ENCODE results near the gene MAGI3.
"Not testable (repeated sequence)": the region's sequence is repeated elsewhere in the genome, so short reads cannot be mapped to it uniquely, and the experiment has no call there.

MAGI3 gene

GRCh38 chr1:113684153-113684541 is 293.8 kb downstream of the MAGI3 start:
- Histone ChIP-seq H3K9ac (ENCODE audit: low read depth, low read length) (no peak overlapping the region), H3K27me3 (ENCODE audit: insufficient read depth, low read length) (no peaks in the 10 kb centered on the region), H3K27ac (ENCODE audit: low read length) (no peak overlapping the region), H3K4me3 (ENCODE audit: low read length) (no peak overlapping the region), H3K9me3 (ENCODE audit: insufficient read depth, low read depth, low read length) (no peaks in the 10 kb centered on the region), H3K36me3 (ENCODE audit: insufficient read depth, low read depth, low read length) (peaks cover 13% of the 10 kb centered on the region), H3K4me1 (ENCODE audit: insufficient read depth, low read length) (peaks cover 9% of the 10 kb centered on the region; the same call in 1 of the 2 replicates)

GRCh38 chr1:113686891-113687618 is 296.7 kb downstream of the MAGI3 start:
- no peaks in the 10 kb centered on the region for H3K4me1 ChIP-seq (ENCODE audit: insufficient read depth, low read length)
- no peaks in the 10 kb centered on the region; the same call in 1 of the 2 replicates for H3K9me3 ChIP-seq (ENCODE audit: insufficient read depth, low read depth, low read length)
- peaks cover 22% of the 10 kb centered on the region; the same call in 1 of the 2 replicates for H3K36me3 ChIP-seq (ENCODE audit: insufficient read depth, low read depth, low read length)
- no peaks in the 10 kb centered on the region for H3K27me3 ChIP-seq (ENCODE audit: insufficient read depth, low read length)
- no peak overlapping the region for H3K27ac ChIP-seq (ENCODE audit: low read length)
- H3K9ac ChIP-seq (ENCODE audit: low read depth, low read length) = no peak overlapping the region
- H3K4me3 ChIP-seq (ENCODE audit: low read length) = no peak overlapping the region

- Histone ChIP-seq H3K4me1 (ENCODE audit: insufficient read depth, low read length) (no peaks in the 10 kb centered on the region), H3K27me3 (ENCODE audit: insufficient read depth, low read length) (no peaks in the 10 kb centered on the region), H3K9me3 (ENCODE audit: insufficient read depth, low read depth, low read length) (peaks cover 15% of the 10 kb centered on the region; the same call in 1 of the 2 replicates), H3K36me3 (ENCODE audit: insufficient read depth, low read depth, low read length) (peaks cover 23% of the 10 kb centered on the region; the same call in 1 of the 2 replicates), H3K4me3 (ENCODE audit: low read length) (no peak overlapping the region), H3K9ac (ENCODE audit: low read depth, low read length) (no peak overlapping the region), H3K27ac (ENCODE audit: low read length) (no peak overlapping the region)
These were observed 300.9 kb downstream of the MAGI3 start for GRCh38 chr1:113691184-113691583.

- Histone ChIP-seq H3K4me1 (ENCODE audit: insufficient read depth, low read length) (no peaks in the 10 kb centered on the region), H3K9ac (ENCODE audit: low read depth, low read length) (no peak overlapping the region), H3K4me3 (ENCODE audit: low read length) (no peak overlapping the region), H3K36me3 (ENCODE audit: insufficient read depth, low read depth, low read length) (peaks cover 31% of the 10 kb centered on the region), H3K9me3 (ENCODE audit: insufficient read depth, low read depth, low read length) (peaks cover 15% of the 10 kb centered on the region; the same call in 1 of the 2 replicates), H3K27ac (ENCODE audit: low read length) (no peak overlapping the region), H3K27me3 (ENCODE audit: insufficient read depth, low read length) (no peaks in the 10 kb centered on the region)
These were observed 302.0 kb downstream of the MAGI3 start for GRCh38 chr1:113692342-113692741.

- peaks cover 15% of the 10 kb centered on the region; the same call in 1 of the 2 replicates for H3K9me3 ChIP-seq (ENCODE audit: insufficient read depth, low read depth, low read length)
- H3K4me3 ChIP-seq (ENCODE audit: low read length) = no peak overlapping the region
- H3K27ac ChIP-seq (ENCODE audit: low read length) = no peak overlapping the region
- H3K9ac ChIP-seq (ENCODE audit: low read depth, low read length) = no peak overlapping the region
- H3K4me1 ChIP-seq (ENCODE audit: insufficient read depth, low read length) = no peaks in the 10 kb centered on the region
- peaks cover 37% of the 10 kb centered on the region for H3K36me3 ChIP-seq (ENCODE audit: insufficient read depth, low read depth, low read length)
- no peaks in the 10 kb centered on the region for H3K27me3 ChIP-seq (ENCODE audit: insufficient read depth, low read length)
These were observed 302.6 kb downstream of the MAGI3 start for GRCh38 chr1:113692824-113693431.

- peaks cover 15% of the 10 kb centered on the region; the same call in 1 of the 2 replicates for H3K9me3 ChIP-seq (ENCODE audit: insufficient read depth, low read depth, low read length)
- H3K4me1 ChIP-seq (ENCODE audit: insufficient read depth, low read length) = no peaks in the 10 kb centered on the region
- no peaks in the 10 kb centered on the region for H3K27me3 ChIP-seq (ENCODE audit: insufficient read depth, low read length)
- H3K9ac ChIP-seq (ENCODE audit: low read depth, low read length) = no peak overlapping the region
- H3K4me3 ChIP-seq (ENCODE audit: low read length) = no peak overlapping the region
- peaks cover 44% of the 10 kb centered on the region for H3K36me3 ChIP-seq (ENCODE audit: insufficient read depth, low read depth, low read length)
- no peak overlapping the region for H3K27ac ChIP-seq (ENCODE audit: low read length)
These were observed 304.6 kb downstream of the MAGI3 start for GRCh38 chr1:113694910-113695309.

- no peak overlapping the region for H3K4me3 ChIP-seq (ENCODE audit: low read length)
- no peaks in the 10 kb centered on the region for H3K9me3 ChIP-seq (ENCODE audit: insufficient read depth, low read depth, low read length)
- H3K36me3 ChIP-seq (ENCODE audit: insufficient read depth, low read depth, low read length) = peaks cover 50% of the 10 kb centered on the region
- H3K27ac ChIP-seq (ENCODE audit: low read length) = no peak overlapping the region
- peaks cover 8% of the 10 kb centered on the region; the same call in 1 of the 2 replicates for H3K4me1 ChIP-seq (ENCODE audit: insufficient read depth, low read length)
- H3K27me3 ChIP-seq (ENCODE audit: insufficient read depth, low read length) = no peaks in the 10 kb centered on the region
- no peak overlapping the region for H3K9ac ChIP-seq (ENCODE audit: low read depth, low read length)
These were observed 311.1 kb downstream of the MAGI3 start for GRCh38 chr1:113701429-113701828.

GRCh38 chr1:113714606-113715269 is 324.4 kb downstream of the MAGI3 start:
- no peak overlapping the region for H3K4me3 ChIP-seq (ENCODE audit: low read length)
- H3K27ac ChIP-seq (ENCODE audit: low read length) = no peak overlapping the region
- no peaks in the 10 kb centered on the region for H3K27me3 ChIP-seq (ENCODE audit: insufficient read depth, low read length)
- H3K4me1 ChIP-seq (ENCODE audit: insufficient read depth, low read length) = no peaks in the 10 kb centered on the region
- H3K36me3 ChIP-seq (ENCODE audit: insufficient read depth, low read depth, low read length) = peaks cover 72% of the 10 kb centered on the region
- no peak overlapping the region for H3K9ac ChIP-seq (ENCODE audit: low read depth, low read length)
- H3K9me3 ChIP-seq (ENCODE audit: insufficient read depth, low read depth, low read length) = peaks cover 25% of the 10 kb centered on the region

- Histone ChIP-seq H3K36me3 (ENCODE audit: insufficient read depth, low read depth, low read length) (peaks cover 69% of the 10 kb centered on the region), H3K9me3 (ENCODE audit: insufficient read depth, low read depth, low read length) (peaks cover 43% of the 10 kb centered on the region)
- H3K4me3 ChIP-seq (ENCODE audit: low read length); H3K27me3 ChIP-seq (ENCODE audit: insufficient read depth, low read length); H3K27ac ChIP-seq (ENCODE audit: low read length); H3K4me1 ChIP-seq (ENCODE audit: insufficient read depth, low read length); H3K9ac ChIP-seq (ENCODE audit: low read depth, low read length): not testable (repeated sequence)
These were observed 327.2 kb downstream of the MAGI3 start for GRCh38 chr1:113717506-113717905.

GRCh38 chr1:113718621-113719020 is 328.3 kb downstream of the MAGI3 start:
- not testable (repeated sequence) for H3K27me3 ChIP-seq (ENCODE audit: insufficient read depth, low read length)
- H3K36me3 ChIP-seq (ENCODE audit: insufficient read depth, low read depth, low read length) = peaks cover 71% of the 10 kb centered on the region

GRCh38 chr1:113721010-113721409 is 330.7 kb downstream of the MAGI3 start:
- peaks cover 77% of the 10 kb centered on the region for H3K36me3 ChIP-seq (ENCODE audit: insufficient read depth, low read depth, low read length)
- no peaks in the 10 kb centered on the region for H3K4me1 ChIP-seq (ENCODE audit: insufficient read depth, low read length)
- no peak overlapping the region for H3K4me3 ChIP-seq (ENCODE audit: low read length)
- peaks cover 43% of the 10 kb centered on the region for H3K9me3 ChIP-seq (ENCODE audit: insufficient read depth, low read depth, low read length)
- H3K27me3 ChIP-seq (ENCODE audit: insufficient read depth, low read length) = no peaks in the 10 kb centered on the region
- H3K27ac ChIP-seq (ENCODE audit: low read length) = no peak overlapping the region
- H3K9ac ChIP-seq (ENCODE audit: low read depth, low read length) = no peak overlapping the region

More at GRCh38 chr1:113718621-113719020, 328.3 kb downstream of the MAGI3 start:
- H3K9me3 ChIP-seq (ENCODE audit: insufficient read depth, low read depth, low read length) = peaks cover 43% of the 10 kb centered on the region
- H3K4me1 ChIP-seq (ENCODE audit: insufficient read depth, low read length); H3K4me3 ChIP-seq (ENCODE audit: low read length); H3K27ac ChIP-seq (ENCODE audit: low read length); H3K9ac ChIP-seq (ENCODE audit: low read depth, low read length): not testable (repeated sequence)
